Measurements from ENCODE around the gene SELENOW.
"Not testable (repeated sequence)": the region's sequence is repeated elsewhere in the genome, so short reads cannot be mapped to it uniquely, and the experiment has no call there.

DNA sequence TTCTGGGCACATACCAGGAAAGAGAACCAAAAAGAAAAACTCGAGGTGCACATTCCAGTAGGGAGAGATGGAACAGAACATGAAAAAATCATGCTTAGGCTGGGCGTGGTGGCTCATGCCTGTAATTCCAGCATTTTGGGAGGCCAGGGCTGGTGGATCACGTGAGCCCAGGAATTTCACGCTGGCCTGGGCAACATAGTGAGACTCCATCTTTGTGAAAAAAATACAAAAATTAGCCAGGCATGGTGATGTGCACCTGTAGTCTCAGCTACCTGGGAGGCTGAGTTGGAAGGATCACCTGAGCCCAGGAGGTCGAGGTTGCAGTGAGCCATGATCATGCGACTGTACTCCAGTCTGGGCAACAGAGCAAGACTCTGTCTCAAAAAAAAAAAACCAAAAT, 7.2 kb upstream of the SELENOW start:
- TF ChIP-seq, protein P1, sequence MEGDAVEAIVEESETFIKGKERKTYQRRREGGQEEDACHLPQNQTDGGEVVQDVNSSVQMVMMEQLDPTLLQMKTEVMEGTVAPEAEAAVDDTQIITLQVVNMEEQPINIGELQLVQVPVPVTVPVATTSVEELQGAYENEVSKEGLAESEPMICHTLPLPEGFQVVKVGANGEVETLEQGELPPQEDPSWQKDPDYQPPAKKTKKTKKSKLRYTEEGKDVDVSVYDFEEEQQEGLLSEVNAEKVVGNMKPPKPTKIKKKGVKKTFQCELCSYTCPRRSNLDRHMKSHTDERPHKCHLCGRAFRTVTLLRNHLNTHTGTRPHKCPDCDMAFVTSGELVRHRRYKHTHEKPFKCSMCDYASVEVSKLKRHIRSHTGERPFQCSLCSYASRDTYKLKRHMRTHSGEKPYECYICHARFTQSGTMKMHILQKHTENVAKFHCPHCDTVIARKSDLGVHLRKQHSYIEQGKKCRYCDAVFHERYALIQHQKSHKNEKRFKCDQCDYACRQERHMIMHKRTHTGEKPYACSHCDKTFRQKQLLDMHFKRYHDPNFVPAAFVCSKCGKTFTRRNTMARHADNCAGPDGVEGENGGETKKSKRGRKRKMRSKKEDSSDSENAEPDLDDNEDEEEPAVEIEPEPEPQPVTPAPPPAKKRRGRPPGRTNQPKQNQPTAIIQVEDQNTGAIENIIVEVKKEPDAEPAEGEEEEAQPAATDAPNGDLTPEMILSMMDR (IDR thresholded peaks at IDR 0.05): not testable (repeated sequence)
- not testable (repeated sequence) for TF ChIP-seq POLR2A, EP300, POLR2AphosphoS5 (IDR thresholded peaks at IDR 0.05)
